Stimulated activated CD8-positive, alpha-beta memory T cell treated with anti-CD3 and anti-CD28 coated beads, Interleukin-2, amount 100 ng/mL, for 48 hours (primary cell): Measurements from ENCODE around the gene PER1.

Source experiments
- DNase-seq, 2 donors: peaks; one replicate each; pipeline ENCODE4 v3.0.0-alpha.2; 2020; ENCODE audit warnings: low read depth in 2 of 2

Gene PER1

GRCh38 chr17:8138672-8139371 lies 13.4 kb downstream of the PER1 start:
- DNase-seq = peak; percentile 91 to 97

DNA sequence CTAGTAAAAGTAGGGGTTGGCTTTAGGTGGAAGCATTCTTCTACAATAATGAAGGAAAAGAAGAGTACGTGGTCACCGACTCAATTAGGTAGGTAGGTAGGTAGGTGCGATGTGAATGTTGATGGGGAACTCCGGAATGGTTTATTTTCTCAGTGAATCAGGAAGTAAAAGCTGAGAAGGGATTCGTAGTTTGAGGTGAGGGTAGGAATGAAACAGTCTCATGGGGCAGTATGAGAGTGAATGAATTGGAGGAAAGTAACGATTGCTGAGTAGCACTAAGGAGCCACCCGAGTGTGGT lies 13.9 kb downstream of the PER1 start:
- DNase-seq = no peak

DNA sequence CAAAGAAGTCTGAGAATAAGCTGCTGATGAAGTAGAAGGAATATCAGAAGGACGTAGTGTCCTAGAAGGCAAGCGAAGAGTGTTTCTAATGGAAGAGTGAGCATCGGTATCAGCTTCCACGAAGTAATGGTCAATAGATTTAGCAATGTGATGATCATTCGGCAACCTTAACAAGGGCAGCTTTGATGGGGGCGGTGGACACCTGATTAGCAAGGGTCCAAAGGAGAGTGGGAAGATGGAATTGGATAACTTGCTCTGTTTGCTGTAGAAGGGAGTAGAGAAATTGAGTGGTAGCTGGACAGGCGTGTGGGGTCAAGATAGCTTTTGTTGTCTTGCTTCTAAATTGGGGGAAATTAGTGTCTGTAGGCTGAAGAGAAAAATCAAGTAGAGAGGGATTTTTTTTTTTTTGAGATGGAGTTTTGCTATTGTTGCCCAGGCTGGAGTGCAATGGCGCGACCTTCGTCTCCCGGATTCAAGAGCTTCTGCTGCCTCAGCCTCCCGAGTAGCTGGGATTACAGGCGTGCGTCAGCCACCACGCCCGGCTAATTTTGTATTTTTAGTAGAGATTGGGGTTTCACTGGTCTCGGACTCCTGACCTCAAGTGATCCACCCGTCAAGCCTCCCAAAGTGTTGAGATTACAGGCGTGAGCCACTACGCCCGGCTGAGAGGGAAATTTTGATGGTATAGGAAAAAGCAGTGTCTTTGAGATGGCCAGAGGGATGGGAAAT lies 14.4 kb downstream of the PER1 start:
- no peak for DNase-seq

DNA sequence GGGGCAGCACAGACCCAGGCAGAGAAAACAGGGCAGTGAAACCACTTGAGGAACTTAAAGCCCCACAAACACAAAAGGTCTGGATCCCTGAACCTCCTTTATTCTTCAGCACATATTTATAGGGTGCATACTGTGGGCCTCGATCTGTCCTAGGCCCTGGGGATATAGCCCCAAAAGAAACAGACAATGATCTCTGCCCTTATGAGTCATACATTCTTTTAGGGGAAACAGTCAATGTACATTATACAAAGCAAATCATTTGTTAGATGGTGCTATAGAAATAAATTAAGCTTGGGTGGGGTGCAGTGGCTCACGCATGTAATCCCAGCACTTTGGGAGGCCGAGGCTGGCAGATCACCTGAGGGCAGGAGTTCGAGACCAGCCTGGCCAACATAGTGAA lies 18.3 kb downstream of the PER1 start:
- DNase-seq = no peak

- DNase-seq = no peak
Observed at GRCh38 chr17:8133399-8133798, 18.8 kb downstream of the PER1 start.

- DNase-seq = no peak
Observed at GRCh38 chr17:8131844-8132441, 20.3 kb downstream of the PER1 start.

DNA sequence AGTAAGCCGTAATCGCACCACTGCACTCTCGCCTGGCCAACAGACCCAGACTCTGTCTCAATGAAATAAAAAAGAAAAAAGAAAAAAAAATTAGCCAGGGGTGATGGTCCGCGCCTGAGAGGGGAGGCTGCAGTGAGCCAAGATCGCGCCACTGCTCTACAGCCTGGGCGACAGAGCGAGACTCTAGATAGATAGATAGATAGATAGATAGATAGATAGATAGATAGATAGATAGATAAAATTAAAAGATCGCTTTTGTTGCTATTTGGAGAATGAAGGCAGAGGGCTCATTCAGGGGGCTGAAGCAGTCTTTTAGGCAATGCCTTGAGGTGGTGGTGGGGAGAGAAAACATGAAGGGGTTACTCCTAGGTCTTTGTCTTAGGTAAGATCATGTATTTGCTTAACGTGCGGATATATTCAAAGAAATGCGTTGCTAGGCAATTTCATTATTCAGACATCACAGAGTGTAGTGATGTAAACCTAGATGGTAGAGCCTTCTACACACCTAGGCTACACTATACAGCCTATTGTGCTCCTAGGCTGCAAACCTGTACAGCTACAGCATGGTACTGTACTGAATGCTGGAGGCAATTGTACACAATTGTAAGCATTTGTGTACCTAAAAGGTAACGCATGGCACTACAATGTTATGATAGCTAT lies 23.9 kb downstream of the PER1 start:
- DNase-seq = no peak

DNA sequence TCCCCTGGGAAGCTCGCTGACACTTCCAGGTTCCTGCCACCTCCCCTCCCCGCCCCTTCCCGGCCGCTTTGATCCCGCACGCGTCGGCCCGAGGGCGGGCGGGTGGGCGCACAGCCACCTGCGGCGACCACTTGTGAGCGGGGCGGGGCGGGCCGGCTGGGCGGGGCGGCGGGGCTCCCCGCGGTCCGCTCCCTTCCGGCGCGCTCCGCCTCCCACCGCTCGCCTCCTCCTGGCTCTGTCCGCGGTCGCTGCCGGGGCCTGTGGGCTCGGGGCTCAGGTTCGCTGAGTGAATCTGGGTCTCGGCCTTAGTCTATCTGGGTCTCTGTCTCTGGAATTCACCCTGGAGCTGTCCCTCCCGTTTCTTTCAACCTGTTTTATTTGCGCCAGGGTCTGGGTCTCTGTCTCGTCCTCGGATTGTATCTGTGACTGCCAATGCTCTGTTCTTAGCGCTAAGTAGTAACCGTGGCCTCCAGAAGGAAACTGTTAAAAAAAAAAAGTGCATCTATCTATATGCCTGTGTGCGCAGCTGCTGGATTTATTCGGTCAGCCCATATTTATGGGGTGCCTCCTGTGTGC lies 25.6 kb downstream of the PER1 start:
- peak in 1 of 2 donors; percentile 57 for DNase-seq

DNA sequence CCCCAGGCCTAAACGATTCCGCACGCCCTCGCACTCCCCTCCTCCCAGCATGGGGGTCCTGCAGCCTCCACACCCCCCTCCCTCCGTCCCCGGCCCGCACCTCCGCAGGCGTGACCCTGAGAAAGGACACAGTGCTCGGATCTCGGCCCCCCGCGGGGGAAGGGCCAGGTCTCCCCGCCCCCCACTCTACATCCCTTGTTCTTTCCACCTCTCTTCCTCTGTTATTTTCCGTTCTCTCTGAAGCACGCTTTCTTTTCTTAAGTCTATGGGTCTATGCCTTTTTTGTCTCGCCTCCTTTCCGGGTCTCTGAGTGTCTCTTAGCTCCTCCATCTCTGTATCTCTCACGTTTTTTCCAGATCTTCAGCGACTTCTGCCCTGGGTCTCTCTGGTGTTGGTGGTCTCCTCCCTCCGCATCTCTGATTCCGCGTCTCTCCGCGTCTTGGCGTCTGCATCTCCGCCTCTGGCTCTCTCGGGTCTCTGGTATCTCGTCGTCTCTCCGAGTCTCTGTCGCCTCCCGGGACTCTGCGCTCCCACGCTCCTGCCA lies 26.2 kb downstream of the PER1 start:
- DNase-seq = no peak

GRCh38 chr17:8125154-8125946 lies 26.9 kb downstream of the PER1 start:
- DNase-seq = peak; percentile 73 to 89

DNA sequence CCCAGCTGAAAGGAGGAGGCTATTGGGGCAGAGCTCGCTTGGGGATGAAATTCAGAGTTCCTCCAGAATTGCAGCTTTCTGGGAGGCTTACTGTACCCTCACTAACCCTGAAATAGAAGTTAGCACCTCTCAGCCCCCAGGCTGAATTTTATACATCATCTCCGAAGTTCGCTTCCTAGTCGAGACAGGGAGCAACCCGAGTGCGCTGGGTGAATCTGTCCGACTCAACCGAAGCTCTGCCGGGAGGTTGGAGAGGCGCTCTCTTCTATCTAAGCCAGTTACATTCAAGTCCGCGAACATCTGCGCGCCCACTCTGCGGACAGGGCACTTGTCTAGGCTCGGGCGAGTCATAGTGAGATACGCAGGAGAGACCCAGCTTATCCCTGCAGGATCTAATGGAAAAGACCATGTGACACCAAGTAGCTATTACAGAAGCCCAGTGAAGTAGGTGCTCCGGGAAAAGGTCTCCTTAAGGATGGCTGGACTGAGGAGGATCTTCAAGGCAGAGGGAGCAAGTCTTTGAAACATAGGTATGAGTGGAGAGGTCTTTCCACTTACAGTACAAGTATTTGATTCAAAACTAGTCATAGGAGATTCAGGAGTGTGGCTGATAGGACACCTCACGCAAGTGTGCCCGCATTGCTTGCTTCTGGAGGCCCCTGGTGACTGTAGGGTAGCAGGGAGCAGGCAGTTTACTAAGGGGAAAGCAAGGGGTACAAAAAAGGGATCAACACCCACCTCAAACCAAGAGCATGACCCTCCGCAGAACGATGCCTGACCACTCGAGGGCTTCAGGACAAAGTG lies 27.7 kb downstream of the PER1 start:
- DNase-seq = no peak

DNA sequence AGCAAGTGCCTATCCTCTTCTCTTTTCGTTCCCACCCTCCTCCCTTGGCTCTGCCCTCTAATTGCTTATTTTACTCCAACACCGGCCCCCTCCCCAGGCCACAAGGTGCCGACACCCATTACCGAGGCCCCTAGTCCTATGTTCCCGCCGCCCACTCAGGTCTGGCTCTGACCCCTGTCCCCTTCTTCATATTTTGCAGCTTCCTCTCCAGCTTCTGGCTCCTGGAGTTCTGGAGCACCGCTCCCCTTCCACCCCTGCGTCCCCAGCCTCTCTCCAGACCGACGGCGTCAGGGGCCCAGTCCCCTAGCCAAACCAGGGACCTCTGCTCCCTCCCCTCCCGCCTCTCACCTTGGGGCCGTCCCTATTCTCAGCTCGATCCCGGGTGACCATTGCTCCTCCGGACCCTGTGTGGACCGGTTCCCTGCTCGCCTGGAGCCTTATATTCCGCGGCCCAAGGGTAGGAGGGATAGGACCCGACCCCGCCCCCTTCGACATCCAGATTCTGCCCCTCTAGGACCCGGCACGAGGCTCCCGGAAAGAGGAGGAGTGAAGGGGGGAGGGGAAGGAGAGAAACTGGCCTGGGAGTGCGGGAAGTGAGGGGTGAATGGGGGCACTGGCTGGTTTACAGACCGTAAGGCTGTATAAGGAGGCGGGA lies 28.4 kb downstream of the PER1 start, which contains the start of gene HES7:
Gene HES7, minus strand, starts transcription at position 412 of the 655 bp plus-strand sequence. Its CDS starts 22 bp downstream, at position 390.
- DNase-seq = no peak

DNA sequence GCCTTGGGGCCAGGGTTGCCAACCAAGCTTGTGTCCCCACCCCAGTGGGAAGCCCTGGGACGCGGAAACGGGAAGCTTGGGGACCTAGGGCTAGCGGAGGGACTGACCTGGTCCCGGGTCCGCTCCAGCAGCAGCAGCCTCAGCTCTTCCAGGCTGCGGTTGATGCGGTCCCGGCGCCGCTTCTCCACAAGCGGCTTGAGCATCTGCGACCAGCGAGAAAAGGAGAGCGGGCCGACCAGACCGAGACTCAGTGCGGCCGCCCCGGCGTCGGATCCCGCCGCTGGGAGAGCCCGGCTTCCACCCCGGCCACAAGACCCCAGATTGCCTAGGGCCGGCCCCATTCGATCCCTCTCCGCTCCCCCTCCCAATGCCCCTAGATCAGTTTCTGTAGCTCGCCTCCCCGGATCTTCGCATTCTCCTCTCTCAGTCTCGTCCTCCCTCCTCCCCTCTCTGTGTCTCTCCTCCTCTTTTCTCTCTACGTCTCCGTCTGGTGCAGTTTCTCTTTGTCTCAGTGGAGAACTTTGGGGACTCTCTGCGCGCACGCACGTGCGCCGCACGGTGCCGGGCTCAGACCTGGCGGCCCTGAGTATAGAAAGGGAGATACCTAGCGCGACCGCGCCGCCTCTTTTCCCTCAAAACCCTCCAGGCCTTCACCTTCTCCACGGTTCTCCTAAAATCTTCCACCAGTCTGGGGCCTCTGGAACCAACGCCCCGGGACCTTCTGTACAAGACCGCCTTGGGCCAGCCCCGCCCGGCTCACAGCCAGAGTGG lies 29.1 kb downstream of the PER1 start:
- DNase-seq = no peak

GRCh38 chr17:8122422-8122923 lies 29.7 kb downstream of the PER1 start:
- DNase-seq = no peak

GRCh38 chr17:8121681-8122421 lies 30.4 kb downstream of the PER1 start:
- no peak for DNase-seq

DNA sequence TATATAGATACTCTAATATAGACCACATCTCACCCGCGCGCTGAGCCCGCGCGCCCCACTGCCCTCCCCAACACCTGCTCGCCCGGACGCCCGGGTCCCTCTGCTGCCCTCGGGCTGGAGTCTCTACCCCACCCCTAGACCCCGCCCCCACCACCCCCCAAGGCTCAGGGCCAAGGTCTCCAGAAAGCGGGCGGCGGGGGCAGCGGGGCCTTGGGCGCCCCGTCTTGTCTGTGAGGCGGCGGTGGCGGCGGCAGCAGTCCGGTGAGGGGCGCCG lies 30.9 kb downstream of the PER1 start:
- DNase-seq = no peak

- DNase-seq = peak; percentile 64 to 75
Observed at GRCh38 chr17:8120520-8121406, 31.4 kb downstream of the PER1 start.
